ENCODE results near the gene WDR90.

The WDR90 gene

GRCh38 chr16:708019-708418 lies 58.9 kb downstream of the WDR90 start:
- DNase-seq (ENCODE audit: low read depth in 2 of 2), result no peak

GRCh38 chr16:708959-709358 lies 59.8 kb downstream of the WDR90 start:
- DNase-seq (ENCODE audit: low read depth in 2 of 2), result no peak

GRCh38 chr16:709566-710499 lies 60.7 kb downstream of the WDR90 start:
- no peak for DNase-seq (ENCODE audit: low read depth in 2 of 2)

DNA sequence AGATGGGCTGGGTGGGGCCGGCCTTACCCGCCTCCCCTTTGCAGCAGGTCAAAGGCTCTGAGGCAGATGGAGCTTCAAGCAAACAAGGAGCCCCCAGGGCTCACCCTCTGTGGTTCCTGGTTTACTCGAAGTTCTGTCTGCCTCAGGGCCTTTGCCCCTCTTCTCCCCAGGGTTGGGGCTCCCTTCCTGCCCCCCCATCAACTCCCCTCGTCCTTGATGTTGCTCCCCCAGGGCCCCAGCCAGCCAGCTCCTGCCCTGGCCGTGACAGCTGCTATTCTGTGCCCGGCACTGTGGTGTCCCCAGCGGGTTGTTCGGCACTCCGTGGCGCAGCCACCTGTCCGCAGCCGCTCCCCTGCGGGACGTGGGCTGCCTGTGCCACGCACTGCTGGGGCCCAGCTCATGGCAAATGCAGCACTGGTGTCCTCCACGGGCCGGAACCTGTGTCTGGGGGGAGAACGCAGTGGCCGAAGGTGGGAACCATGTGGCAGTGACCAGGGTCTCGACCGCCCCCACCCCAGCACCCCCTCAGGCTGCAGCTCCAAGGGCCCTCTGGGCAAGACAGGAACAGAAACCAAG lies 61.4 kb downstream of the WDR90 start:
- DNase-seq (ENCODE audit: low read depth in 2 of 2), result no peak

GRCh38 chr16:711084-711483 lies 61.9 kb downstream of the WDR90 start:
- DNase-seq (ENCODE audit: low read depth in 2 of 2), result no peak

GRCh38 chr16:711548-712320 lies 62.6 kb downstream of the WDR90 start:
- peak; percentile 75 to 76 for DNase-seq (ENCODE audit: low read depth in 2 of 2)

DNA sequence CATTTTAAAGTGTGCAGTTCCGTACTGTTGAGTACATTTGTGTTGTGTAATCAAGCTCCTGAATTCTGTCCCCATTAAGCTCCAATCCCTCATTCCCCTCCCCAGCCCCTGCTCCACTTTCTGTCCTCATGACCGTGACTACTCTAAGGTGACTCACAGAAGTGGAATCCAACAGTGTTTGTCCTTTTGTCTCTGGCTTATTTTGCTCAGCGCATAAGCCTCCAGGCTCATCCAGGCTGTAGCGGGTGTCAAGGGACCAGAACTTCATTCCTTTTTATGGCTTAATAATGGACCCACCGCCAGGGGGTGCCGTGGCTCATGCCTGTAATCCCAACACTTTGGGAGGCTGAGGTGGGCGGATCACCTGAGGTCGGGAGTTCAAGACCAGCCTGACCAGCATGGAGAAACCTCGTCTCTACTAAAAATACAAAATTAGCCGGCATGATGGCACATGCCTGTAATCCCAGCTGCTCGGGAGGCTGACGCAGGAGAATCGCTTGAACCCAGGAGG lies 63.6 kb downstream of the WDR90 start:
- peak in 1 of 2 donors; percentile 53 for DNase-seq (ENCODE audit: low read depth in 2 of 2)

DNA sequence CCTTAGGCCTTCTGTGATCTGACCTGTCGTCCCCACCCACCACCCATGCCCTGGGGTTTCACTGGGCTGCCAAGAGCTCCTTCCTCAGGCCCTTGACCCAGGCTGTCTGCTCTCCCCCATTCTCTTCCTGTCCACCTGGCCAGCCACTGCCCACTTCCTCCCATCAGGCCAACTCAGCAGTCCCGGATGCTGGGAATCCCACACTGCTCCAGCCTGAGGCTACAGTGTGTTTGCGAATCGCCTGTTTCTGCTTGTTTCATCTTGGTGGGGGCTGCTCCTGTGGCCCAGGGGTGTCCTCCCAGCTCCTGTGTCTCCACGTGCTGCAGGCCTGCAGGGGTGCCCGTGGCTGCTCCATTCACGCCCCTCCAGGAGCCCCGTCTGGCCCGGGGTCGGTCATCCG lies 64.9 kb downstream of the WDR90 start:
- DNase-seq (ENCODE audit: low read depth in 2 of 2), result no peak

DNA sequence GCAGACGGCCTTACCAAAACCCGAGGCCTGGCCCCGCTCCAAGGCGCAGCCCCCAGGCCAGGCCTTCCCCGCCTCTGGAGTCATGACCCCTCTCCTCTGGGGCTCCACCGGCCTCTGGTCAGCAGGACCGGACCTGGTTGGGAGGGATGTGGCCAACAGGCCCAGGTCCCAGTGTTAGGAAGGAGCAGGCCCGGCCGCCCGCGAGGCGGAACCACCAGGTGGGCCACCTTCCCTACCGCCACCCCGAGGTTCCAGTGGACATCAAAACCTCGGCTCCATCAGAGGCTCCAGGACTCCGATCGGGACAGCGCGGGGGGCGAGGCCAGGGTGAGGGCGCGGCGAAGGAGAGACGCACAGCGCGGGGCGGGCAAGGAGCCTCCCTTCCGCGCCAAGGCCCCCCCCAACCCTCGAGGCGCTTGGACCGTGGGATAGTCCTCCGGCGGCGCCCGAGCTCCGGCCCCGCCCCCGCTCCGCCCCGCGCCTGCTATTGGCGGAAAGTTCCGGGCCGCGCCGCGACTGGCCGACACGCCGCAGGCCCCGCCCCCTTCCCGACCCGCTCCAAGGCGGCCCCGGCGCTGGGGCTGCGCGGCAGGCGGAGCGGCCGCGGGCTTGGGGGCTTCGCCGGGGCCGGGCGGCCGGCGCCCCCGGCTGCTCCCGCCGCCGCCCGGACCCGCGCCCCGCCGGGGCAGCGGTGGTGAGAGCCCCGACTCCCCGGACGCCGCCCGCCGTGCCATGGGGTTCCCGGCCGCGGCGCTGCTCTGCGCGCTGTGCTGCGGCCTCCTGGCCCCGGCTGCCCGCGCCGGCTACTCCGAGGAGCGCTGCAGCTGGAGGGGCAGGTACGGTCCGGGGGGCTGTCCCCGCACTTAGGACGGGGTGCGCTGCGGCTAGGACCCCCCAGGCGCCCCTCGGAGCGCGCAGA lies 65.7 kb downstream of the WDR90 start, which contains the start of gene METRN:
Gene METRN (plus strand): TSS at position 561 of the 919 bp plus-strand sequence. CDS start 172 bp downstream, at position 733.
- peak; percentile 90 to 95 for DNase-seq (ENCODE audit: low read depth in 2 of 2)

GRCh38 chr16:715477-716199 lies 66.5 kb downstream of the WDR90 start:
- DNase-seq (ENCODE audit: low read depth in 2 of 2), result no peak

DNA sequence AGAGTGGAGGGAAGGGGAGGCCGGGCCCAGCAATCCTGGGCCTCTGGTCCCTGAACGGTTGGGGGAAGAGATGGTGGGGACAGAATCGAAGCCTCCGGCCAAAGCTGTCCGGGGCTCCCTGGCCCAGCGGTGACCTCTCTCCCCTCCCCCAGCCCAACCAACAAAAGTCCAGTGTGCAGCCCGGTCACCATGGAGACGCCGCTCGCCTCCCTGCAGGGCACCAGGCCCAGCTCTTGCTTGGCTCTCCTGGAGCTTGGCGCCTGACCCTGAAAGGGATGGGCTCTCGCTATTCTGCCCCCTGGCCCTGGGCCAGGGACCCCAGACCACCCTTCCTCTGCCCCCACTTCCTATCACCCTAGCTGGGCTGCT lies 67.0 kb downstream of the WDR90 start:
- no peak for DNase-seq (ENCODE audit: low read depth in 2 of 2)

DNA sequence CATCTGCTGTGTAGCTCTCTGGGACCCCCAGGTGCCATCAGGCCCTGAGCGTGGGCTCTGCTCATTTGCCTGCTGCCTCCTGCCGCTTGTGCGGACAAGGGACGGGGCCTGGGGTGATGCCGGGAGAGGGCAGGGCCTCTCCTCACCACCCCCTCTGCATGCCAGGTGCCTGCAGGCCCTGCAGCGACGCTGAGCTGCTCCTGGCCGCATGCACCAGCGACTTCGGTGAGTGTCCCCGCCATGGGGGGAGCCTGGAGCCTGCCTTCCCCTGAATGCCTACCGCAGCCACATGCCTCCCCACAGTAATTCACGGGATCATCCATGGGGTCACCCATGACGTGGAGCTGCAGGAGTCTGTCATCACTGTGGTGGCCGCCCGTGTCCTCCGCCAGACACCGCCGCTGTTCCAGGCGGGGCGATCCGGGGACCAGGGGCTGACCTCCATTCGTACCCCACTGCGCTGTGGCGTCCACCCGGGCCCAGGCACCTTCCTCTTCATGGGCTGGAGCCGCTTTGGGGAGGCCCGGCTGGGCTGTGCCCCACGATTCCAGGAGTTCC lies 67.7 kb downstream of the WDR90 start:
- no peak for DNase-seq (ENCODE audit: low read depth in 2 of 2)
